Motor neuron (in vitro differentiated cells): ENCODE measurements around the gene CDKL2. TPM values are rescaled to one million over a fixed set of nuclear protein-coding genes. Genes with fewer than 3 reads are reported as not detected.

Experiments
- ATAC-seq, 8 experiments: fragments of 200-7000 bp; cut with Tn5 transposase; replicated peaks in 6 of 8; 2 replicates each; pipeline ENCODE4 v1.8.0; 2021; ENCODE audit warnings: mild to moderate bottlenecking in 8 of 8, moderate library complexity in 8 of 8
- H3K27ac ChIP-seq, 2 donors: fragments of 250-450 bp; sonication (Bioruptor Pico); 2 replicates each; pipeline ENCODE4 v1.9.0; 2021; ENCODE audit warnings: antibody characterized with exemption in 2 of 2, mild to moderate bottlenecking in 2 of 2, moderate library complexity in 1 of 2
- H3K4me1 ChIP-seq, 2 donors: fragments of 250-450 bp; sonication (Bioruptor Pico); replicated peaks in 1 of 2; 2 replicates each; pipeline ENCODE4 v1.6.1; 2021; ENCODE audit warnings: antibody characterized with exemption in 2 of 2, mild to moderate bottlenecking in 2 of 2, moderate library complexity in 1 of 2
- H3K4me3 ChIP-seq, 5 donors: fragments of 250-450 bp; sonication (Bioruptor Pico); 2 replicates each; pipeline ENCODE4 v1.9.0; 2021; ENCODE audit warnings: antibody characterized with exemption in 5 of 5, mild to moderate bottlenecking in 5 of 5, moderate library complexity in 4 of 5
- WGBS, 10 experiments: fragments of 450-650 bp; shearing (Covaris generic); methylation state at CpG; one replicate each; pipeline ENCODE4 v1.0.0; 2022; 5-methylcytosine and 5-hydroxymethylcytosine counted together
- in situ Hi-C, 9 experiments: fragments of 400-800 bp; cut with MboI; loops; one replicate each; pipeline ENCODE4 v1.15.0; 2021; ENCODE audit warnings: low sequenced_read_pairs in 9 of 9, low pct_unique_long_range_greater_than_20kb in 2 of 9; ENCODE audit not compliant: unreplicated experiment in 9 of 9
- total RNA-seq, 8 experiments: library from RNA; unstranded; fragments of 300-600 nt; gene quantifications; 2 replicates each; pipeline versions ENCODE4 v1.2.3 to v1.2.4, GENCODE V29; 2022

CDKL2 gene
- total RNA-seq, 8 experiments from 2014 or later, result 0.10 to 17.7 (median 3.8) TPM

DNA sequence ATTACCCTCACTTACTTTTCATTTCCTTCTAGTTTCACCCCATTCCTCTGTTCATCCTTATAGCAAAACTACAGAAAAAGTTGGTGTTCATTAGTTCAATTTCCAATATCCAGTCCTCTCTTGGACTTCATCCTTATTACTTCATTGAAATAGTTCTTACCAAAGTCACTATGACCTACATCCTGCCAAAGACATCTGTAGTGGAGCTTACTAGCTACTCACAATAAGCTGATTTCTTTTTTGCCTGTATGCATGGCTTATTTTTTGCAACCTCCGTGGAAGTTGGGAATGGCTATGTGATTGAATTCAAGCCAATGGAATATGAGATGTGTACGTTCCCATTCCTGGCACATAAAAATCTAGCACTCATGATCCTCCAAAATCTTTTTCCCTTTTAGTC lies 4.6 kb upstream of the CDKL2 start:
- in situ Hi-C loops, result no loop called here
- ATAC-seq, result no peak
- no peak overlapping the region for H3K4me3 ChIP-seq
- H3K27ac ChIP-seq, result no peak overlapping the region
- 10 to 100% (median 69%) methylated on average over 1 to 2 of the region's 2 CpGs; no CpG with 5 or more reads in 3 of the 10 experiments for WGBS, 10 experiments
- peaks cover 0 to 4% of the 10 kb centered on the region in 2 donors for H3K4me1 ChIP-seq

DNA sequence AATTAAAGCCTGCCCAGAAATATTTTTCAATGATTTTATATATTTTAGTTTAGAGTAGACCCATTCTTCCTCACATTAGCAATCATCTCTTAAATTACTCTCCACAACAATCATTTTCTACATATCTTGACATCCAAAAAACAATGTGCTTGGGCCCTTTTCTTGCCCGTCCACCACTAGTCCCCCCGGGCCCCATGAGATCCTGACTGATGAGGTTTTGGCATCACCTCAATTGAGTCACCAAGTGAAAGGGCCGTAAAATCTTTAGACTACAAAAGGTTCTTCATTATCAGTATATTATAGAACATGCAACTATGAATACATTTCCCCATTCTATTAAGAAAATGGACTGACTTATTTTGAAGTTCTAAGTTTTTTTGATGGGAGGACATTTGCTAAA lies 4.0 kb upstream of the CDKL2 start:
- no peak for ATAC-seq
- in situ Hi-C loops, result no loop called here
- Histone ChIP-seq H3K4me1 (peaks cover 0 to 7% of the 10 kb centered on the region in 2 donors), H3K4me3 (no peak overlapping the region), H3K27ac (no peak overlapping the region)
- 40 to 75% (median 63%) methylated on average over 1 to 3 of the region's 3 CpGs; no CpG with 5 or more reads in 6 of the 10 experiments for WGBS, 10 experiments

DNA sequence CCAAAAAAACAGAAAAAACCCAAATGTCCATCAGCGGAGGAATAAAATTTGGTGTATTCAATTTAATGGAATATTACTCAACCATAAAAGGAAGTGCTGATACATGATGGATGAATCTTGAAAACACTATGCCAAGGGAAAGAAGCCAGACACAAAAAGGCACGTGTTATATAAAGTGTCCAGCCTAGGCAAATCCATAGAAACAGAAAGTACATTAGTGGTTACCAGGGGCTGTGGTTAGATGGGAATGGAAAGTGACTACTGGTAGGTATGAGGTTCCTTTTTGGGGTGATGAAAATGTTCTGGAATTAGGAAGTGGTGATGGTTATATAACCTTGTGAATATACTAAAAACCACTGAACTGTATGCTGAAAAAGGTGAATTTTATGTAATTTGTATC lies 3.5 kb upstream of the CDKL2 start:
- WGBS, 10 experiments, result 42 to 100% (median 68%) methylated on average over 1 to 2 of the region's 2 CpGs; no CpG with 5 or more reads in 2 of the 10 experiments
- in situ Hi-C loops, result no loop called here
- Histone ChIP-seq H3K4me1 (peaks cover 0 to 8% of the 10 kb centered on the region in 2 donors), H3K27ac (no peak overlapping the region), H3K4me3 (no peak overlapping the region)
- ATAC-seq, result no peak

DNA sequence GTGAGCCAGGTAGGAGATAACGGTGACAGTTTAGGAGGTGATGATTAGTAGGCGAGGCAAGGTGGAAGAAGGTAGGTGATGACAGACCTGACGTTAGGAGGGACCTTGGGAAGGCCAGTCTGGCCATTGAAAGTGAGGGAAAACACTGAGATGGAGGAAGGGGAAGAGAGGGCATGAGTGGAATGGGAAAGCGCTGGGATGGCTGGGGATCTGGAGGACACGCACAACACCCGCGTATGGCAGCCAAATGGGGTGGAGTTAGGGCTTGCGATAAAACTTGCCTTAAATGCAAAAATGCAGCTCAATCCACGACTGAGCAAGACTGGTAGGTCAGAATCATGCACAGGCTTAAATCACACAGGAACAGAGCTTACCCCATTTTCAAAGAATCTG lies 605 bp upstream of the CDKL2 start:
- ATAC-seq, result peak in 1 of 8 experiments; percentile 6
- peaks cover 0 to 8% of the 10 kb centered on the region in 2 donors for H3K4me1 ChIP-seq
- WGBS, 10 experiments, result 27 to 69% (median 42%) methylated on average over 3 to 7 of the region's 9 CpGs; no CpG with 5 or more reads in 2 of the 10 experiments
- H3K27ac ChIP-seq, result peak overlapping the region in 1 of 2 donors; percentile 22
- in situ Hi-C loops, result no loop called here
- H3K4me3 ChIP-seq, result peak overlapping the region; percentile 50 to 74 (median 58)

DNA sequence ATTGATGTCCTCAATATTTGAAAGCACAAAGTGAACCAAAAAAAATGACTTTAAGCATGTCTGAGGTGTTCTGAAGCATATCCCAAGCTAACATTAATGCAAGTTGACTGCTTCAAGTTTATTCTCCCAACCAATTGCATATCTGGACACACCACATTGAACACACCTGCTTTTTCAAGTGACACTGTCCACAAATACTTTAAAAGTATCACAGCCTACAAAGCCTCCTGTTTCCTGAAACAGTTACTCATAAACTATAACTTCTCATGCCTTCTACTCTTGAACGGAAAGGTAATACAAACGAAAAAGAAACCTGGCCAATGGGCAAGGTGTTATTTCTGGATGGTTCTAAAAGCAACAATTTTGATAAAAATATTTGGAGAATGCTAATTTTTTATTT lies 1.1 kb downstream of the CDKL2 start:
- H3K4me1 ChIP-seq, result peaks cover 0 to 8% of the 10 kb centered on the region in 2 donors
- H3K27ac ChIP-seq, result no peak overlapping the region
- ATAC-seq, result no peak
- in situ Hi-C loops, result no loop called here
- H3K4me3 ChIP-seq, result peak overlapping the region in 3 of 5 donors; percentile 53 to 74 (median 60)
- WGBS, 10 experiments, result 54 to 100% (median 80%) methylated on average over 1 to 2 of the region's 2 CpGs; no CpG with 5 or more reads in 4 of the 10 experiments

DNA sequence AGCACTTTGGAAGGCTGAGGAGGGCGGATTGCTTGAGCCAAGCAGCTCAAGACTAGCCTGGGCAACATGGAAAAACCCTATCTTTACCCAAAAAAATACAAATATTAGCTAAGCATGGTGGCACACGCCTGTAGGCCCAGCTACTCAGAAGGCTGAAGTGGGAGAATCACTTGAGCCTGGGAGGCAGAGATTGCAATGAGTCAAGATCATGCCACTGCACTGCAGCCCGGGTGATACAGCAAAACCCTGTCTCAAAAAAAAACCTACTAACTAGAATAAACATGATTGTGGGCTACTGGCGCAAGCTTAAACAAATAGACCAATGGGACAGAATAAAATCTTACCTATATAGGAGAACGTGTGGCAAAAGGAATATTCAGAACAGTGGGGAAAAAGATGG lies 7.3 kb downstream of the CDKL2 start:
- peak in 2 of 8 experiments; percentile 45 to 82 for ATAC-seq
- WGBS, 10 experiments, result 50 to 95% (median 89%) methylated on average over 1 to 5 of the region's 5 CpGs
- in situ Hi-C loops, result no loop called here
- Histone ChIP-seq H3K4me3 (no peak overlapping the region), H3K4me1 (no peaks in the 10 kb centered on the region), H3K27ac (no peak overlapping the region)

GRCh38 chr4:75621715-75622114 lies 8.6 kb downstream of the CDKL2 start:
- in situ Hi-C loops, result no loop called here
- no peak overlapping the region for H3K27ac ChIP-seq
- no peak for ATAC-seq

GRCh38 chr4:75612306-75612705 lies 18.0 kb downstream of the CDKL2 start:
- no peak overlapping the region for H3K27ac ChIP-seq
- no peaks in the 10 kb centered on the region for H3K4me1 ChIP-seq
- H3K4me3 ChIP-seq, result no peak overlapping the region
- no peak for ATAC-seq
- in situ Hi-C loops, result no loop called here
- WGBS, 10 experiments, result 30 to 100% (median 100%) methylated on average over 1 of the region's 1 CpG; no CpG with 5 or more reads in 5 of the 10 experiments

More at GRCh38 chr4:75621715-75622114, 8.6 kb downstream of the CDKL2 start:
- Histone ChIP-seq H3K4me1 (no peaks in the 10 kb centered on the region), H3K4me3 (no peak overlapping the region)

DNA sequence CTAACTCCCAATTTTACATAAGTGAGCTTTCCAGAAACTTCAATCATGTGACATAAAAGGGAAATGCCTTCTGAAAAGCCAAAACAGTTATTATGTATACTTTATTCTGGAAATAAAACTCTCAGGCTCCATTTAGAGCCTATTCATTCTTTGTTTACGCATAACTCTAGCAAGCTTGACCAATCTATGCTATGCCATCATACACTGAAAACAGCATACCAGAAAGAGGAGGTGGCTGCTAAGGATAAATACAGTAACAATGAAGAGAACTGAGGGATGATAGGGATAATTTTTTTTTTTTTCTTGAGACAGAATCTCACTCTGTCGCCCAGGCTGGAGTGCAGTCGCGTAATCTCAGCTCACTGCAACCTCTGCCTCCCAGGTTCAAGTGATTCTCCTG lies 24.4 kb downstream of the CDKL2 start:
- in situ Hi-C loops, result no loop called here
- Histone ChIP-seq H3K4me3 (no peak overlapping the region), H3K27ac (no peak overlapping the region), H3K4me1 (no peaks in the 10 kb centered on the region)
- WGBS, 10 experiments, result 39 to 96% (median 76%) methylated on average over 3 to 4 of the region's 4 CpGs; no CpG with 5 or more reads in 4 of the 10 experiments
- no peak for ATAC-seq

- 67 to 100% (median 94%) methylated on average over 1 to 4 of the region's 4 CpGs; no CpG with 5 or more reads in 3 of the 10 experiments for WGBS, 10 experiments
- no peak for ATAC-seq
- Histone ChIP-seq H3K4me3 (no peak overlapping the region), H3K27ac (no peak overlapping the region), H3K4me1 (no peaks in the 10 kb centered on the region)
- in situ Hi-C loops, result no loop called here
Observed at GRCh38 chr4:75599647-75600046, 30.7 kb downstream of the CDKL2 start.

DNA sequence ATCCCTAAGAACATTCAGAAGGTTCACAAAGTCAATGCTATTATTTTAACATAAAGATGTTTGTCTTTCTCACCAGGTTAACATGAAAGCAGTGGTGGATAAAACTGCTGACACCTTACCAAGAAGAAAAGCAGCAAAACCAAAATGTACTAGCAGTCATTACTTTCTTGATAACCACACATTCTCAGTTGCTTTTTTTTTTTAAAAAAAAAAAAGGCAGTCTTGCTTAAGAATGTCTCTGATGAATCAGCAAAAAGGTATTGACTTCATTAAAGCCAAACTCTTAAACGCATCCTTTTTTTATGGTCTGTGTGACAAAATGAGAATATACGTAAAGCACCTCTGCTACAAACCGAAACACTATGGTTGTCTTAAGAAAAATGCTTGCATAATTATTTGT lies 31.9 kb downstream of the CDKL2 start:
- Histone ChIP-seq H3K4me1 (no peaks in the 10 kb centered on the region), H3K27ac (no peak overlapping the region), H3K4me3 (no peak overlapping the region)
- ATAC-seq, result no peak
- in situ Hi-C loops, result no loop called here
- WGBS, 10 experiments, result 34 to 87% (median 75%) methylated on average over 1 to 3 of the region's 3 CpGs; no CpG with 5 or more reads in 2 of the 10 experiments

DNA sequence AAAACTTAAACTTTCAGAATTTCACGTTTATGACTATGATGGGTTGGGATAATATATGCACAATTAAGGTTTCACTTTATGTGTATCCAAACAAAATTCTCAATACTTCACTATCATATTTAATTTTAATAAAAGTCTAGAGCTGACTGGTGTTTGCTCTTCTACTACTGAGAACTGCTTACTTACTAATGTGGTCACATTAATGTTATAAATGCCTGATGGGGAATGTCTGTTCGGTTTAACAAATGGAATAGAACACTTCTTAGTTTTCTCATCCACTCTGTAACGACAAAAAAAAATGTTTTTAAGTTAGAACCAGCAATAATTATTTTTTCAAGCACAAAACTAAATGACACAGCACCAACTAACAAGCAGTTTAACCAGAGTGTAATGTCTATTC lies 34.3 kb downstream of the CDKL2 start:
- 0 to 100% (median 80%) methylated on average over 1 to 3 of the region's 3 CpGs; no CpG with 5 or more reads in 1 of the 10 experiments for WGBS, 10 experiments
- Histone ChIP-seq H3K4me1 (no peaks in the 10 kb centered on the region), H3K4me3 (no peak overlapping the region), H3K27ac (no peak overlapping the region)
- no peak for ATAC-seq
- in situ Hi-C loops, result no loop called here

- 0 to 80% (median 29%) methylated on average over 1 of the region's 1 CpG; no CpG with 5 or more reads in 3 of the 10 experiments for WGBS, 10 experiments
- in situ Hi-C loops, result no loop called here
- H3K4me1 ChIP-seq, result no peaks in the 10 kb centered on the region
- no peak overlapping the region for H3K27ac ChIP-seq
- H3K4me3 ChIP-seq, result no peak overlapping the region
- no peak for ATAC-seq
Observed at GRCh38 chr4:75593393-75593792, 36.9 kb downstream of the CDKL2 start.

DNA sequence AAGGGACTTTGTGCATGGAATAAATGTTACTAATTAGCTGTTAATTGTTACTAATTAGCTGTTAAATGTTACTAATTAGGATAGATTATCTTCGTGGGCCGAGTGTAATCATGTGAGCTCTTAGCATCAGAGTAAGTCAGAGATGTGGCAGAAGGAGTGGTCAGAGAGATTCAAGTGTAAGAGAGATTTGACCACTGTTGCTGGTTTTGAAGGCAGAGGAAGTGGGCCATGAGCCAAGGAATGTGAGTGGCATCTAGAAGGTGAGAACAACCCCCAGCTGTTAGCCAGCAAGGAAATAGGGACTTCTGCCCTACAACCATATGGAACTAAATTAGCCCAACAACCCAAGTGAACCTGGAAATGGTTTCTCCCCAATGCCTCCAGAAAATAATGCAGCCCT lies 46.3 kb downstream of the CDKL2 start:
- in situ Hi-C loops, result no loop called here
- Histone ChIP-seq H3K27ac (no peak overlapping the region), H3K4me3 (no peak overlapping the region), H3K4me1 (no peaks in the 10 kb centered on the region)
- 14 to 100% (median 83%) methylated on average over 1 to 2 of the region's 2 CpGs; no CpG with 5 or more reads in 1 of the 10 experiments for WGBS, 10 experiments
- ATAC-seq, result no peak
